H1 (cell line): ENCODE results near the gene CLDN3.

Source experiments
- CTCF ChIP-seq, 3 experiments: IDR thresholded peaks; 1 replicate in 2 of 3; 2 replicates in 1 of 3; pipeline versions ENCODE4 v1.5.1 to v1.6.1; 2011; ENCODE audit warnings: low read length in 3 of 3, mild to moderate bottlenecking in 3 of 3, inconsistent platforms in 2 of 3, low read depth in 1 of 3, moderate library complexity in 1 of 3; ENCODE audit not compliant: insufficient read depth in 1 of 3; ENCODE audit errors: control extremely low read depth in 1 of 3
- EZH2 ChIP-seq: fragments of 200-600 bp; sonication (generic); IDR thresholded peaks from 2 replicates; pipeline ENCODE4 v1.7.1; 2012; ENCODE audit warnings: low read depth, mild to moderate bottlenecking, moderate library complexity, low read length, inconsistent platforms; ENCODE audit not compliant: severe bottlenecking

GRCh38 chr7:73810998-73811360 lies 40.9 kb upstream of the CLDN3 start:
- TF ChIP-seq CTCF (IDR thresholded peaks at IDR 0.05; ENCODE audit: control extremely low read depth in 1 of 3, insufficient read depth in 1 of 3, low read depth in 1 of 3, low read length in 3 of 3) = peak in 2 of 3 experiments; percentile 33 to 48; a peak in 3 of 4 replicates
- TF ChIP-seq EZH2 = no peak
